ENCODE measurements around the gene CACNA1C.

GRCh38 chr12:2013527-2014223 lies 39.1 kb upstream of the CACNA1C start:
- TF ChIP-seq CTCF (conservative IDR thresholded peaks at IDR 0.05; ENCODE audit: low read depth, low read length) = no peak
- no peak for TF ChIP-seq EZH2 (IDR thresholded peaks at IDR 0.05; ENCODE audit: borderline replicate concordance, low read depth, low read length, poor library complexity, severe bottlenecking)

All from A673 (cell line).